Hepatocyte (in vitro differentiated cells): ENCODE results near the gene PPP3CA. TPM values are rescaled to one million over a fixed set of nuclear protein-coding genes. Genes with fewer than 3 reads are reported as not detected.

ENCODE experiments used
- DNase-seq: peaks from one replicate; pipeline ENCODE4 v3.0.0-alpha.2; 2016; ENCODE audit warnings: low spot score
- H2AFZ ChIP-seq: fragments of 200-600 bp; sonication (generic); 2 replicates; pipeline ENCODE4 v1.6.0; 2016; ENCODE audit warnings: antibody characterized with exemption, mild to moderate bottlenecking
- H3K27ac ChIP-seq: fragments of 200-600 bp; sonication (generic); 2 replicates; pipeline ENCODE4 v1.5.1; 2016; ENCODE audit warnings: mild to moderate bottlenecking
- H3K27me3 ChIP-seq: fragments of 200-600 bp; sonication (generic); 2 replicates; pipeline ENCODE4 v1.6.1; 2016
- H3K36me3 ChIP-seq: fragments of 200-600 bp; sonication (generic); replicated peaks from 2 replicates; pipeline ENCODE4 v1.5.1; 2016; ENCODE audit warnings: low read depth; ENCODE audit not compliant: insufficient read depth
- H3K4me1 ChIP-seq: fragments of 200-600 bp; sonication (generic); 2 replicates; pipeline ENCODE4 v1.5.1; 2016; ENCODE audit warnings: mild to moderate bottlenecking, moderate library complexity; ENCODE audit not compliant: insufficient read depth
- H3K4me2 ChIP-seq: fragments of 200-600 bp; sonication (generic); 2 replicates; pipeline ENCODE4 v1.6.0; 2016
- H3K4me3 ChIP-seq: fragments of 200-600 bp; sonication (generic); 2 replicates; pipeline ENCODE4 v1.5.1; 2016; ENCODE audit warnings: mild to moderate bottlenecking
- H3K79me2 ChIP-seq: fragments of 200-600 bp; sonication (generic); 2 replicates; pipeline ENCODE4 v1.6.0; 2017; ENCODE audit warnings: mild to moderate bottlenecking
- H3K9me2 ChIP-seq: fragments of 200-600 bp; sonication (generic); replicated peaks from 2 replicates; pipeline ENCODE4 v1.6.0; 2017; ENCODE audit warnings: mild to moderate bottlenecking; ENCODE audit not compliant: insufficient read depth
- H3K9me3 ChIP-seq: fragments of 200-600 bp; sonication (generic); 2 replicates; pipeline ENCODE4 v1.5.1; 2016; ENCODE audit warnings: low read depth, mild to moderate bottlenecking
- H4K20me1 ChIP-seq: fragments of 200-600 bp; sonication (generic); 2 replicates; pipeline ENCODE4 v1.6.0; 2016; ENCODE audit warnings: mild to moderate bottlenecking; ENCODE audit not compliant: insufficient read depth, poor library complexity, severe bottlenecking
- CTCF ChIP-seq: fragments of 200-600 bp; sonication (generic); IDR thresholded peaks from 2 replicates; pipeline ENCODE4 v1.5.1; 2016; ENCODE audit warnings: antibody characterized with exemption, mild to moderate bottlenecking; ENCODE audit not compliant: poor library complexity
- EZH2 ChIP-seq: fragments of 200-600 bp; sonication (generic); IDR thresholded peaks from 2 replicates; pipeline ENCODE4 v1.6.1; 2016; ENCODE audit warnings: antibody characterized with exemption, mild to moderate bottlenecking, borderline replicate concordance
- EZH2phosphoT487 ChIP-seq: fragments of 200-600 bp; sonication (generic); IDR thresholded peaks from one replicate; pipeline ENCODE4 v1.6.1; 2018; ENCODE audit warnings: antibody characterized with exemption, mild to moderate bottlenecking, low read depth, moderate library complexity; ENCODE audit not compliant: unreplicated experiment, severe bottlenecking
- WGBS: methylation state at CpG from one replicate; pipeline ENCODE4 v1.1.6; 2016; ENCODE audit warnings: low lambda C conversion rate; ENCODE audit errors: missing lambda C conversion rate; 5-methylcytosine and 5-hydroxymethylcytosine counted together
- polyA plus RNA-seq: library from polyadenylated mRNA; unstranded; fragments of >200 nt; fragmentation: Nextera tagmentation; extraction: Ambion mirVana; gene quantifications from 2 replicates; pipeline ENCODE4 v1.2.1, GENCODE V29; 2016
- total RNA-seq: library from RNA; depleted of rRNA; stranded (reverse); fragments of >200 nt; gene quantifications from 2 replicates; pipeline ENCODE4 v1.2.3, GENCODE V29; 2014

Gene PPP3CA
- total and polyA plus RNA-seq, 2 experiments from 2014 or later, result 12.9 to 49.5 TPM

DNA sequence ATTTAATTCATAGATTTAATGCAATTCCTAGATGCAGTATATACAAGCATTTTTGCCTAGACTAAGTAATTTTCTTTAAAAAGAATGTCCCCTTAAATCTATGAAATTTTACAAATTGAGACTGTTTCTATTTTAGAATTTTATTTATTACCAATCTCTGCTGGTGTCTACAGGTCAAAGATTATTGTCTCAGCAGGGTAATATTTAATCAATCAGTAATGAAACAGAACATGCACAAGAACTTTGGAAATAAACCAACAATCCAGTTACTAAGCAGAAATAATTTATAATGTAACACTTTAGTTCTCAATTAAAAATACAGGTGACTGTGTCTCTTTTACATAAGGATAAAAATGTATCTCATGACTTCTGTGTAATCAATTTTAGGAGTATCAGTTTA is 266.2 kb downstream of the PPP3CA start:
- H3K27me3 ChIP-seq, result no peaks in the 10 kb centered on the region
- no peak for DNase-seq
- H3K9me2 ChIP-seq, result no peaks in the 10 kb centered on the region
- no peak overlapping the region for H3K4me3 ChIP-seq
- H4K20me1 ChIP-seq, result no peaks in the 10 kb centered on the region
- H3K36me3 ChIP-seq, result no peaks in the 10 kb centered on the region
- no peaks in the 10 kb centered on the region for H3K79me2 ChIP-seq
- H3K27ac ChIP-seq, result no peak overlapping the region
- H2AFZ ChIP-seq, result no peak overlapping the region
- H3K4me2 ChIP-seq, result no peak overlapping the region
- no peaks in the 10 kb centered on the region for H3K9me3 ChIP-seq
- no peaks in the 10 kb centered on the region for H3K4me1 ChIP-seq
- TF ChIP-seq EZH2phosphoT487 (no peak), CTCF (no peak), EZH2 (no peak)

DNA sequence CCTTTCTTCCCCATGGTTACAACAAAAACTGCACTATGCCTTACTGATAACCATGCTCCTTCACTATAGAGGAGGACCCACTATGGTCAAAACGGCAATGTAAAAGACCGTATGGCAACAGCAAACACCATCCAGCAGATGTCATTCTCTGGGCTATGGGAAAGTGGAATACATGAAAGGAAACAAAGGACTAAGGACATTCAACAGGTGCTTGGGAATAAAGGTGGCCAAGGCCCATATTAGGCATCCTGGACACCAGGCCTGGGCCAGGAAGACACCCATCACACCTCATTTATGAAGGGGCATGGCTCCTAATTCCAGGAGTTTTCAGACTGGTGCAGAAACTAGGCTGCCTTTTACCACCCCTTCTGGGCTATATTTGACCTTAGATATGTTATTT is 268.4 kb downstream of the PPP3CA start:
- Histone ChIP-seq H3K9me3 (no peaks in the 10 kb centered on the region), H2AFZ (no peak overlapping the region), H3K4me1 (no peaks in the 10 kb centered on the region), H3K27ac (no peak overlapping the region), H3K4me2 (no peak overlapping the region), H3K9me2 (no peaks in the 10 kb centered on the region), H4K20me1 (no peaks in the 10 kb centered on the region), H3K4me3 (no peak overlapping the region), H3K27me3 (no peaks in the 10 kb centered on the region), H3K79me2 (no peaks in the 10 kb centered on the region), H3K36me3 (no peaks in the 10 kb centered on the region)
- WGBS, result 95% methylated on average over 2 of the region's 2 CpGs
- TF ChIP-seq EZH2phosphoT487, result no peak
- TF ChIP-seq EZH2, result no peak
- no peak for TF ChIP-seq CTCF
- no peak for DNase-seq

DNA sequence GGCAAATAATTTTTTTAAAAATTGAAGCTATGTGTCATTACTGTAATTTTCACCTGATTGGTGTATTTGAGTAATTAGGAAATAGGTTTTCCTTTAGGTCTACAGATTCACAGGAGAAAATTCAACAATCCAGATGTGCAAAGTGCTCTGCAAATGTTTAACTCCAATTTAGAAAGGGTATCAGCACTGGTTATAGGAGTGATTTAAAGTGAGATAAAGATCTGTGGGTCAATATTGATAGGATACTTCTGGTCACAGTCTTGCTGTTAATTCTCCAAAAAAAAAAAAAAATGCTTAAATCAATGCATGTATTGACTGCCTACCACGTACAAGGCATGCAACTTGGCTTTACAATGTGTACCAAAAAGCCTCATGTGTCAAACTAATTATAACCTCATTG is 271.3 kb downstream of the PPP3CA start:
- H3K27ac ChIP-seq, result no peak overlapping the region
- H3K27me3 ChIP-seq, result no peaks in the 10 kb centered on the region
- TF ChIP-seq CTCF (no peak), EZH2 (no peak), EZH2phosphoT487 (no peak)
- no peaks in the 10 kb centered on the region for H3K9me3 ChIP-seq
- no peak for DNase-seq
- no peaks in the 10 kb centered on the region for H3K36me3 ChIP-seq
- no peak overlapping the region for H3K4me2 ChIP-seq
- WGBS, result 40% methylated on average over 1 of the region's 1 CpG
- H2AFZ ChIP-seq, result no peak overlapping the region
- H3K79me2 ChIP-seq, result no peaks in the 10 kb centered on the region
- no peak overlapping the region for H3K4me3 ChIP-seq
- no peaks in the 10 kb centered on the region for H4K20me1 ChIP-seq
- no peaks in the 10 kb centered on the region for H3K4me1 ChIP-seq
- H3K9me2 ChIP-seq, result no peaks in the 10 kb centered on the region

- WGBS, result 94% methylated on average over 1 of the region's 1 CpG
- H3K4me3 ChIP-seq, result no peak overlapping the region
- TF ChIP-seq EZH2 (no peak), EZH2phosphoT487 (no peak), CTCF (no peak)
- DNase-seq, result no peak
- no peak overlapping the region for H2AFZ ChIP-seq
- H3K27ac ChIP-seq, result no peak overlapping the region
- H4K20me1 ChIP-seq, result no peaks in the 10 kb centered on the region
- no peaks in the 10 kb centered on the region for H3K9me3 ChIP-seq
- H3K4me2 ChIP-seq, result no peak overlapping the region
- no peaks in the 10 kb centered on the region for H3K79me2 ChIP-seq
- no peaks in the 10 kb centered on the region for H3K4me1 ChIP-seq
- H3K9me2 ChIP-seq, result no peaks in the 10 kb centered on the region
- H3K27me3 ChIP-seq, result no peaks in the 10 kb centered on the region
- H3K36me3 ChIP-seq, result no peaks in the 10 kb centered on the region
These were observed 271.8 kb downstream of the PPP3CA start for GRCh38 chr4:101075536-101075935.
